Activated T-cell treated with anti-CD3 and anti-CD28 coated beads for 24 hours (primary cell): ENCODE data around the gene PPIL4.
"Not testable (repeated sequence)": the region's sequence is repeated elsewhere in the genome, so short reads cannot be mapped to it uniquely, and the experiment has no call there.

Experiments used
- DNase-seq: peaks from one replicate; pipeline ENCODE4 v3.0.0-alpha.2; 2020; ENCODE audit warnings: low read depth

PPIL4 gene

GRCh38 chr6:149483849-149484655 lies 61.8 kb downstream of the PPIL4 start:
- no peak for DNase-seq

- no peak for DNase-seq
Observed at GRCh38 chr6:149483334-149483725, 62.5 kb downstream of the PPIL4 start.

DNA sequence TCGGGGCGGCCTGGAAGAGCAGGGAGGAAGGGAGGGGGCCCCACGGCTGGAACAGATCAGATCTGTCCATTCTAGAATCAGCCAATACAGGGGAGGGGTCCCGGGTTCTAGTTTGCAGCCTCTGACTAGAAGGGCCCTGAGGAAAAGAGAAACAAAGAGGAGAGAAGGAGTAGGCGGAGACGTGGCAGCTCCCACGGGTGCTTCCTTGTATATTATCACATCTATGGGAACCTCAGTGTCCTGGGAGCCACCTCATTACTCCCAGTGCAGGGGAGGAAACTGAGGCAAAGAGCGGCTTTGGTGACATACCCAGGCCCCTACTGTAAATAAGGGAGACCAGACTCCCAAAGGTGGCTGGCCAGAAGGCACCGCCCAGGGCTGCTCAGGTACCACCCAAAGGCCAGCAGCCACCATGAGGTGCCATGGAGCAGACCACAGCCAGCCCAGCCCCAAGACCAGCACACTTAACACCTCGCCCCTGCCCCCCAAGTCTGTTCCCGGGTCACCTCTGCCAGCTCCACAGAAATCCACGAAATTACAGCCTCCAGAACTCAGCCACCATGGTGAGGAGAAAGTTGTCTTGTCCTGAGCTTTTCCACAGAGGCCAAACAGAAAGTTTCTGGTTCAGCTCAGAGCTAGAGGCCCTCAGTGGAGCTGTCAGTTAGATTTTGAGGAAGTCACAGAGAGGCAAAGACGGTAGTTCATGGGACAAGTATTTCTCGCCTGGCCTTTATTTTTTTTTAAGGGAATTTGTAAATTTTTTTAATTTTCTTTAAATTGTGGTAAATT lies 63.1 kb downstream of the PPIL4 start:
- no peak for DNase-seq

DNA sequence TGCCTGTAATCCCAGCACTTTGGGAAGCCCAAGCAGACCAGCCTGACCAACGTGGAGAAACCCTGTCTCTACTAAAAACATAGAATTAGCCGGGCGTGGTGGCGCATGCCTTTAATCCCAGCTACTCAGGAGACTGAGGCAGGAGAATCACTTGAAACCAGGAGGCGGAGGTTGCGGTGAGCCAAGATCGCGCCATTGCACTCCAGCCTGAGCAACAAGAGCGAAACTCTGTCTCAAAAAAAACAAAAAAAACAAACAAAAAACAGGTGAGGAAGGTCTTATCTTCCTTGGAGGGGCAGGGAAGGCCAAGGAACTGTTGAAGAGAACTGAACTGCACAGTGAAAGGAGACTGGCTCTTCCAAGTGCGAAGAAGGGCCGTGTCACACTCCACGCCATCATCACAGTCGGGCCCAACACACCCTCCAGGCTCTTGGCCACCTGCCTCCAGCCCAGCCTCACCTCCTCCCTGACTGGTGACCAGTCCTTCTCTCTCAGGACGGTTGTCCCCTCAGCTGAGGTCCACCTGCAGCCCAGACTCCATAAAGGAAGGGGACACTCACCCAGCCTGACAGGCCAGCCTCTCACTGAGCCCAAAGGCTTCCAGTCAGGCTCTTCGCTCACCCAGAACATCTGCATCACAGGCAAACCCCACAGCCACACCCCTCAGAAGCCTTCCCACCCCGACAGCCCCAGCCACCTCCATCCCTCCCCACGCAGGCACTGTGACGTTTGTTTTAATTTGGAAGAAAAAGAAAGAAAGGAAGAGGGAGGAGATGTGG lies 65.2 kb downstream of the PPIL4 start:
- no peak for DNase-seq

DNA sequence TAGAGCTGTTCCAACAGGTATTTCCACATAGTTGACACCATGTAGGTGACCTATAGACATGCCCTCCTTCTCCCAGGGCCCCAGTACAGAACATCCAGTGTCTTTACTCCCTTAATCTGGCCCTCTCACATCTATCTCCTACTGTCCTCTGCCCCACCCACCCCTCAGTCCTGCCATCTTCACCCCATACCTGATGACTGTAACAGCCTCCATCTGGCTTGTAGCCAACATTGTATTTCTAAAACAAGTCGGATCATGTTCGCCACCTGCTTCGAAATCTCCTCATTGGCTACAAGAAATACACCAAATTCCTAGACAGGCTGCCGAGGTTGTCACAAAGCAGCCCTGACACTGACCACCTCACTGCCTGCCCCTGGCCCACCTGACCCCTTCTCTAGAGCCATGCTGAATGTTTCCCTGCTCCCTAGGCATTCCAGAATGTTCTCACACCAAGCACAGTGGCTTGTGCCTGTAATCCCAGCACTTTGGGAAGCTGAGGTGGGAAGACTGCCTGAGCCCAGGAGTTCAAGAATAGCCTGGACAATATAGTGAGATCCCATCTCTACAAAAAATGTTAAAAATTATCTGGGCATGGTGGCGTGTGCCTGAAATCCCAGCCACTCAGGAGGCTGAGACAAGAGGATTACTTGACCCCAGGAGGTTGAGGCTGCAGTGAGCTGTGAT lies 67.1 kb downstream of the PPIL4 start:
- no peak for DNase-seq

GRCh38 chr6:149477544-149477943 lies 68.3 kb downstream of the PPIL4 start:
- DNase-seq = no peak

DNA sequence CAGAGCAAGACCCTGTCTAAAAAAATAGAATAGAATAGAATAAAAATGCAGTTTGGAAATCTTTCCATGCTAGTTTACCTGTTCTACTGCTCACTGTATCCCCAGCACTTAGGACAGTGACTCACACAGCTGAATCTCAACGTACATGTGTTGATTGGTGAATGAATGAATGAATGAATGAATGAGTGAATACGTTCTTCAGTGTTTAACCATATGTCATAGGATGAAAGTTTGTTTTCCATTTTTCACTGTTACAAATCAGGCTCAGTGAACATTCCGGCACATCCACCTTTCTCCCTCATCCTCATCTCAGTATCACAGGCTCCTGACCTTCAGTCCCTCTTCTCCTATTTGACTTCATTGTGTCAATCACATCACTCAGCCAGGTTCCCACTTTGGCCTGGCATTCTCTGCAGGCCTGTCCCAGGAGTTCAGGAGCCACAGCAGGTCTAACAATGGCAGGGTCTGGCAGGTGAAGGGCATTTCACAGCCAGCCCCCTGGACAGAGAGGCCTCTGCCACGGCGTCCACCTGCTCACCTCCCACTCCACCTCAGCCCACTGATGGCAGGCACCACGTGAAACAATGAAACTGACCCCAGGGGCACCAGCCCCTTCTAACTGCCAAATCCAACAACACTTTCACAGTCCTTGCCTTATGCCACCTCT lies 68.9 kb downstream of the PPIL4 start:
- DNase-seq = no peak

GRCh38 chr6:149474108-149474935 lies 71.5 kb downstream of the PPIL4 start:
- DNase-seq = no peak

GRCh38 chr6:149473080-149474052 lies 72.5 kb downstream of the PPIL4 start:
- DNase-seq = no peak

- DNase-seq = no peak
Observed at GRCh38 chr6:149472241-149472640, 73.6 kb downstream of the PPIL4 start.

DNA sequence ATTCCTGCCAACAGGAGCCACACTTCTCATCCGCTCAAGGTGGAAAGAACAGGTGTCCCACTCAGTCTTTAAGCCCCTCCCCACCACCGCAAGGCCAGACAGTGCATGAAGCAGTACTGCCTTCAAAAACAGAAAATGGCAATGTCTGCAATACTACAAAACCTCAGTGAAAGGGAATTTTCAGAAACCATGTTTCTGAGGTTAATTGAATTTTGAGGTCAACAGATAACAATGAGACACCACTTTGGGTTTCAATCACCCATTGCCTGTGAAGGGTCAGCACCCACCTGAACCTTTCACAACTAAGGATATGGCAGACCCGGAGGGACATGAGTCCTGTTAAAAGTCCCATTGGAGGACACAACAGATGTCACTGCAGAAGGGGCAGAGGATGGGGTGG lies 74.0 kb downstream of the PPIL4 start:
- DNase-seq = no peak

GRCh38 chr6:149470948-149471347 lies 74.9 kb downstream of the PPIL4 start:
- no peak for DNase-seq

DNA sequence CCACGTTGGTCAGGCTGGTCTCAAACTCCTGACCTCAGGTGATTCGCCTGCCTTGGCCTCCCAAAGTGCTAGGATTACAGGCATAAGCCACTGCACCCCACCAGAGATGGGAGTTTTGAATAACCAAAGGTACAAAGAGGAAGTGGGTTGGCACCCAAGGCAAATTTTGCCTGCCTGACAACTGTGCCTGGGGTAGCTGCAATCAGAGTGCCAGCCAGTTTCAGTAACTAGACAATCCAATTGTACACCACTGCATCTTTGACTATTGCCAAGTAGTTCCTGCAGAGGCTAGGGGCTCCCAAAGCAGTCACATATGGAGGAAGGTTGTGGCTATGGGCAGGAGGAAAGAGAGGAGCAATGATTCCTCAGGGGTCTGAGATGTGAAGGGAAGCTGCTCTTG lies 77.7 kb downstream of the PPIL4 start:
- DNase-seq = no peak

- DNase-seq = no peak
Observed at GRCh38 chr6:149467265-149467664, 78.6 kb downstream of the PPIL4 start.

- DNase-seq = no peak
Observed at GRCh38 chr6:149464411-149464810, 81.4 kb downstream of the PPIL4 start.

- no peak for DNase-seq
Observed at GRCh38 chr6:149463781-149464180, 82.1 kb downstream of the PPIL4 start.

DNA sequence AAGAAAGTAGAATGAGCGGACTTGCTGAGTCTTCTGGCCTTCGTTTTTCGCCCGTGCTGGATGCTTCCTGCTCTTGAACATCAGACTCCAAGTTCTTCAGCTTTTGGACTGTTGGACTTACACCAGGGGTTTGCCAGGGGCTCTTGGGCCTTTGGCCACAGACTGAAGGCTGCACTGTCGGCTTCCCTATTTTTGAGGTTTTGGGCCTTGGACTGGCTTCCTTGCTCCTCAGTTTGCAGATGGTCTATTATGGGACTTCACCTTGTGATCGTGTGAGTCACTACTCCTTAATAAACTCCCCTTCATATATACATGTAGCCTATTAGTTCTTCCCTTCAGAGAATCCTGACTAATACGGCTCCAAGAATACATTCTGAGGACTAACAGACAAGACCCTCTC lies 83.1 kb downstream of the PPIL4 start:
- DNase-seq = not testable (repeated sequence)

DNA sequence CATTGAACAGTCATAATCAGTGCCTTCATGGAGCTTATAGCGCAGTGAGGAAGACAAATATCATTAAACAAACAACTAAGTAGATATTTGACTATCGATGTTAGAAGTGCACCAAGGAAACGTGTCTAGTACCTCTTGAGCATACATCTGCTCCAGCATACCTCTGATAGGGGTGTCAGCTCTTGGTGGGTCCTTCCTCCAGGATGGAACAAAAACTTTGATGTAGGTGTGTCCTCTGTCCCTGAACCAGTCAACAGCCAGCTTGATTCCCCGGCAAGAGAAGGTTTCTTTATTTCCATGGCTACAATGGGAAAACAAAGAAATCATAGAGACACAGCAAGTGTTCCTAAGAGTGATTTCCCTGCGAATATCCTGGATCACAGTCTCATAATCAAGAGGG lies 84.2 kb downstream of the PPIL4 start:
- DNase-seq = no peak

GRCh38 chr6:149460249-149460648 lies 85.6 kb downstream of the PPIL4 start:
- DNase-seq = not testable (repeated sequence)
